ENCODE data around the gene ADORA2A. TPM values are rescaled to one million over a fixed set of nuclear protein-coding genes. Genes with fewer than 3 reads are reported as not detected.

Gene ADORA2A
- total RNA-seq, 6 donors from 2014 or later: 7.3 to 20.9 (median 8.8) TPM

DNA sequence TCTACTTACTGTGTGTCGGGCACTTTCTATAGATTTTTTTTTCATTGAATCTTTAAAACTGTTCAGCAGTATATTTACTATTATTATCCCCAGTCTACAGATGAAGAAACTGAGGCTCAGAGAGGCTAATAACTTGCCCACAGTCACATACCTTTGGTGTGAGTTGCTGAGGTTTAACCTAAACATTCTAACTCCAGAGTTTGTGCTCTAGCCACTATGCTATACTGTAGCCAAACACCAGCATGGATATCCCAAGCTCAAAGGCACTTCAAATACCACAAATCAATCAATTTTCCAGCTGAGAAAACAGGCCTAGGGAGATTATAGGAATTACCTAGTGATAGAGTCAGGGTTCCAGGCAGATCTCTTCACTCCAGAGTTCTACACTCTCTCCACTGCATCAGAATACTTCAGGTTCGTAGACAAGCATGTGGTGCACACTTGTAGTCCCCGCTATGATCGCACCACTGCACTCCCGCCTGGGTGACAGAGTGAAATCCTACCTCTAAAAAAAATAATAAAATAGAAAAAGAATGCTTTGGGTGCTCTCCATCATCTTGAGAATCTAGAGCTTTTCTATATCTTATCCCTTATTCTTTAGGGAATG, 47.4 kb downstream of the ADORA2A start:
- H3K36me3 ChIP-seq: no peaks in the 10 kb centered on the region
- no peaks in the 10 kb centered on the region for H3K27me3 ChIP-seq
- DNase-seq (no peak), ATAC-seq (ENCODE audit: low FRiP score in 2 of 2) (no peak)
- H3K9me3 ChIP-seq: no peaks in the 10 kb centered on the region
- H3K4me3 ChIP-seq: no peak overlapping the region
- H3K27ac ChIP-seq: no peak overlapping the region
- 72 to 84% methylated on average over 5 of the region's 5 CpGs for WGBS, 2 donors
- H3K4me1 ChIP-seq: peaks cover 0 to 11% (median 10%) of the 10 kb centered on the region in 4 donors
- TF ChIP-seq POLR2AphosphoS5 (IDR thresholded peaks at IDR 0.05): no peak
- no peak for TF ChIP-seq POLR2A (IDR thresholded peaks at IDR 0.05)
- TF ChIP-seq, protein P1, sequence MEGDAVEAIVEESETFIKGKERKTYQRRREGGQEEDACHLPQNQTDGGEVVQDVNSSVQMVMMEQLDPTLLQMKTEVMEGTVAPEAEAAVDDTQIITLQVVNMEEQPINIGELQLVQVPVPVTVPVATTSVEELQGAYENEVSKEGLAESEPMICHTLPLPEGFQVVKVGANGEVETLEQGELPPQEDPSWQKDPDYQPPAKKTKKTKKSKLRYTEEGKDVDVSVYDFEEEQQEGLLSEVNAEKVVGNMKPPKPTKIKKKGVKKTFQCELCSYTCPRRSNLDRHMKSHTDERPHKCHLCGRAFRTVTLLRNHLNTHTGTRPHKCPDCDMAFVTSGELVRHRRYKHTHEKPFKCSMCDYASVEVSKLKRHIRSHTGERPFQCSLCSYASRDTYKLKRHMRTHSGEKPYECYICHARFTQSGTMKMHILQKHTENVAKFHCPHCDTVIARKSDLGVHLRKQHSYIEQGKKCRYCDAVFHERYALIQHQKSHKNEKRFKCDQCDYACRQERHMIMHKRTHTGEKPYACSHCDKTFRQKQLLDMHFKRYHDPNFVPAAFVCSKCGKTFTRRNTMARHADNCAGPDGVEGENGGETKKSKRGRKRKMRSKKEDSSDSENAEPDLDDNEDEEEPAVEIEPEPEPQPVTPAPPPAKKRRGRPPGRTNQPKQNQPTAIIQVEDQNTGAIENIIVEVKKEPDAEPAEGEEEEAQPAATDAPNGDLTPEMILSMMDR (IDR thresholded peaks at IDR 0.05): no peak

DNA sequence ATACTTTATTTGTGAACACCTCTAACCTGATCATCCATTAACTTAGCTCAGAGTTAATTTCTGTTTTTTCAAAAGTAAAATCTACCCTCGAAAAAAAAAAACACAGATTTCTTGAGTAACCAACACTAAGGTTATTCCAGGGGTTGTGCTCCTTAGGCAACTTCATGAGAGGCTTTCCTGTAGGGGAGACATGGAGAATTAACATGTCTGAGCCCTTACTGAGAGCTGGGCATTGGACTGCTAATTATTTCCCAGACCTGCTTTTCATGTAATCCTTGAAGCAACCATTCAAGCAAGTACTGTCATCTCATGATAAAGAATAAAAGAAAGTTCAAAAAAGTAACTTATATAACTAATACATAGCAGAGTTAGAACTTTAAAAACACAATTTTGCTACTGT, 54.2 kb downstream of the ADORA2A start:
- Histone ChIP-seq H3K9me3 (no peaks in the 10 kb centered on the region), H3K36me3 (no peaks in the 10 kb centered on the region), H3K4me3 (no peak overlapping the region), H3K27ac (peak overlapping the region in 1 of 4 donors; percentile 76), H3K4me1 (peaks cover 7 to 21% (median 17%) of the 10 kb centered on the region in 4 donors), H3K27me3 (no peaks in the 10 kb centered on the region)
- WGBS, 2 donors: 45 to 77% methylated on average over 1 of the region's 1 CpG
- no peak for ATAC-seq (ENCODE audit: low FRiP score in 2 of 2)
- no peak for DNase-seq
- TF ChIP-seq EP300 (IDR thresholded peaks at IDR 0.05) (no peak), POLR2A (IDR thresholded peaks at IDR 0.05) (no peak), POLR2AphosphoS5 (IDR thresholded peaks at IDR 0.05) (no peak)
- TF ChIP-seq, protein P1 (IDR thresholded peaks at IDR 0.05): no peak

DNA sequence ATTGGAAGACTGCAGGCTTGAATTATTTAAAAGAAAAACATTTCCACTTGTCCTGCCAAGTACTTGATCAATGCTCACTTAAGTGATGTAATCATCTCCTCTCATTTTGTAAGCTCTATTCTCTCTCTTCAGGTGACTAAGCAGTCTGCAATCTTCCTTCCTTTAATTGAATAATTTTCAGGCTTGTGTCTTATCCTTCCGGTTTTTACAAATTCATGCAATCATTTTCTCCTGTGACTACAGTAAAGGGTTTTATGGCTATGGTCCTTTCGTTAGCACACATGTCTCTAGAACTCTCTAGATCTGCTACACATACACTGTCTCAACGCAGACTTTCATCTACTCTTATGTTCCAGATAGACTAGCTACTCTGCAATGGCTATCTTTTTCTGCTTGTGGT, 55.2 kb downstream of the ADORA2A start:
- H3K4me3 ChIP-seq: no peak overlapping the region
- ATAC-seq (ENCODE audit: low FRiP score in 2 of 2): peak; percentile 59 to 88
- no peaks in the 10 kb centered on the region for H3K9me3 ChIP-seq
- H3K27me3 ChIP-seq: no peaks in the 10 kb centered on the region
- H3K36me3 ChIP-seq: no peaks in the 10 kb centered on the region
- DNase-seq: no peak
- 23 to 26% methylated on average over 3 of the region's 3 CpGs for whole genome bisulfite sequencing, 2 donors
- peak overlapping the region in 2 of 4 donors; percentile 54 to 76 for H3K27ac ChIP-seq
- TF ChIP-seq EP300 (IDR thresholded peaks at IDR 0.05): no peak
- TF ChIP-seq POLR2A (IDR thresholded peaks at IDR 0.05): no peak
- TF ChIP-seq, protein P1 (IDR thresholded peaks at IDR 0.05): no peak
- no peak for TF ChIP-seq POLR2AphosphoS5 (IDR thresholded peaks at IDR 0.05)
- peaks cover 7 to 21% (median 17%) of the 10 kb centered on the region in 4 donors for H3K4me1 ChIP-seq

DNA sequence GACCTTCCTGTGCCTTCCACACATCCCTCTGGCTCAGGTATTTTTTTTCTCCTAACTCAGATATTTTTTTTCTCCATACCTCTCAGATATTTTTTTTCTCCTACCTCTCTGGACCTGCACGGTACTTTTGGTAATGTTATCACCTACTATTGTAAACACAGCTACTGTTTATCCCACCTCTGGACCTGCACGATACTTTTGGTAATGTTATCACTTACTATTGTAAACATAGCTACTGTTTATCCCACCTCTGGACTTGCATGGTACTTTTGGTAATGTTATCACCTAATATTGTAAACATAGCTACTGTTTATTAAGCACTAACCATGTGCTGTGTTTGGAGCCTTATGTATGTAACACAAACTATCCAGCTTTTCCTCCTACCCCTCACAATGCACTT, 55.6 kb downstream of the ADORA2A start:
- Histone ChIP-seq H3K9me3 (no peaks in the 10 kb centered on the region), H3K27me3 (no peaks in the 10 kb centered on the region), H3K36me3 (no peaks in the 10 kb centered on the region), H3K4me1 (peaks cover 7 to 21% (median 17%) of the 10 kb centered on the region in 4 donors), H3K27ac (peak overlapping the region in 2 of 4 donors; percentile 54 to 76), H3K4me3 (no peak overlapping the region)
- WGBS, 2 donors: 30 to 40% methylated on average over 2 of the region's 2 CpGs
- no peak for TF ChIP-seq EP300 (IDR thresholded peaks at IDR 0.05)
- TF ChIP-seq POLR2AphosphoS5 (IDR thresholded peaks at IDR 0.05): no peak
- no peak for TF ChIP-seq POLR2A (IDR thresholded peaks at IDR 0.05)
- TF ChIP-seq, protein P1 (IDR thresholded peaks at IDR 0.05): no peak
- no peak for DNase-seq
- no peak for ATAC-seq (ENCODE audit: low FRiP score in 2 of 2)

DNA sequence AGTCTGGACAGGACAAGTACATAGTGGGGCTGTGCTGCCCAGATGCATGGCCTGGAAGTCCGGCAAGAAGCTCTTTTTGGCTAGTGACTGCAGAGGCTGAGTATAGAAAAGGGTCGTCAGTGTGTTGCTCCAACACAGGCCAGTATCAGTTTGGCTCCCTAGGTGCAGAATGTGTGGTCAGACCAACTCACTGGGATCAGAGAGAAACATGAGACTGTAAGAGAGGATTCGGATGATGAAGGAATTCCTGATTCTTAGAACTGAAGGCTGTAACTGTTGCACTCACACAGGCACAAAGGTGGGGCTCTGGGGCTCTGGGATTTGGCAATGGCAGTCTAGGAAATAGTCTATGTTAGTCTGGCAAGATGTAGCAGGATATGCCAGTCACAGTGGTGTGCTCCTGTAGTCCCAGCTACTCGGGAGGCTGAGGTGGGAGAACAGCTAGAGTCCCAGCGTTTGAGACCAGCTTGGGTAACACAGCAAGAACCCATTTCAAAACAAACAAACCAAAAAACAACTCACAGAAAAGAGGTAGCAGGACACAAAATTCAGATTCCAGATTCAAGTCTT, 56.7 kb downstream of the ADORA2A start:
- no peak overlapping the region for H3K27ac ChIP-seq
- H3K4me3 ChIP-seq: no peak overlapping the region
- TF ChIP-seq EP300 (IDR thresholded peaks at IDR 0.05) (no peak), POLR2AphosphoS5 (IDR thresholded peaks at IDR 0.05) (no peak), POLR2A (IDR thresholded peaks at IDR 0.05) (no peak)
- TF ChIP-seq, protein P1 (IDR thresholded peaks at IDR 0.05): no peak
- no peaks in the 10 kb centered on the region for H3K36me3 ChIP-seq
- DNase-seq: no peak
- no peaks in the 10 kb centered on the region for H3K27me3 ChIP-seq
- ATAC-seq (ENCODE audit: low FRiP score in 2 of 2): no peak
- H3K9me3 ChIP-seq: no peaks in the 10 kb centered on the region
- WGBS, 2 donors: 72 to 77% methylated on average over 5 of the region's 5 CpGs
- H3K4me1 ChIP-seq: peaks cover 7 to 21% (median 17%) of the 10 kb centered on the region in 4 donors

Data from upper lobe of left lung (tissue), 6 donors.